T-helper 17 cell (primary cell): ENCODE measurements around the gene DPP4. TPM values are rescaled to one million over a fixed set of nuclear protein-coding genes. Genes with fewer than 3 reads are reported as not detected.

Experiments used
- ATAC-seq: fragments of 150-1000 bp; cut with Tn5 transposase; 2 replicates; pipeline ENCODE4 v1.10.0; 2021; ENCODE audit warnings: mild to moderate bottlenecking, moderate library complexity
- DNase-seq, 3 donors: peaks; one replicate each; pipeline versions ENCODE4 v3.0.0 to v3.0.0-alpha.2; 2020 to 2021
- H3K9me3 ChIP-seq: one replicate; pipeline ENCODE4 v1.7.0; 2013; ENCODE audit warnings: low read length, mild to moderate bottlenecking; ENCODE audit not compliant: control insufficient read depth, poor library complexity, severe bottlenecking
- H3K27ac Mint-ChIP-seq: one replicate; pipeline ENCODE4 v1.8.0; 2022; ENCODE audit warnings: mild to moderate bottlenecking, moderate library complexity, mixed read lengths
- H3K27me3 Mint-ChIP-seq: one replicate; pipeline ENCODE4 v1.8.0; 2022; ENCODE audit warnings: mixed read lengths
- H3K36me3 Mint-ChIP-seq: one replicate; pipeline ENCODE4 v1.8.0; 2022; ENCODE audit warnings: low read depth, mixed read lengths
- H3K4me1 Mint-ChIP-seq: one replicate; pipeline ENCODE4 v1.8.0; 2022; ENCODE audit warnings: mild to moderate bottlenecking, mixed read lengths
- H3K4me3 Mint-ChIP-seq: one replicate; pipeline ENCODE4 v1.8.0; 2022; ENCODE audit warnings: mild to moderate bottlenecking, moderate library complexity, mixed read lengths
- total RNA-seq, 4 donors: library from RNA in 2 of 4; stranded (reverse) in 2 of 4; gene quantifications; one replicate each; pipeline ENCODE4 v1.2.3 and lab custom pipeline; 2022 to 2026

DPP4 gene
- total RNA-seq, 2 donors from 2014 or later, result 53.6 to 57.3 TPM

DNA sequence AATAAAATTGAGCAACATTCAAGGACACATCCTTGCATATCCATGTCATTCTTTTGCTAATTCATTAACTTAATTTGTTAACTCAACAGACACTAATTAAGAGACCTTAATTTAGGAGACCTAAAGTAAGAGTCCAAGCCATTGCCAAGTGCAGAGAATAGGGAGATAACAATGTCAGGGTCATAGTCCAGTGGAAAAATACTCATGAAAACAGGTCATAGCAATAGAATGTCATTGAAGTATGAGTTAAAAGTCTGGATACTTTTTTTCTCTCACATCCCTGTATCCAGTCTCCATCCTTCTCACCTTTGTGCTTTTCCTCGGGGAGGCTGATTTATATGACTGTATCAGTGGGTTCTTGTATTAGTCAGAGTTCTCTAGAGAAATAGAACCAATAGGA lies 26.6 kb upstream of the DPP4 start:
- Mint-ChIP-seq H3K4me3 (no peak overlapping the region), H3K36me3 (peaks cover 4% of the 10 kb centered on the region), H3K4me1 (peaks cover 3% of the 10 kb centered on the region), H3K27ac (no peak overlapping the region), H3K27me3 (no peaks in the 10 kb centered on the region)
- DNase-seq, result no peak
- no peaks in the 10 kb centered on the region for H3K9me3 ChIP-seq
- no peak for ATAC-seq

- H3K4me1 Mint-ChIP-seq, result peaks cover 3% of the 10 kb centered on the region
- no peaks in the 10 kb centered on the region for H3K27me3 Mint-ChIP-seq
Observed at GRCh38 chr2:162099836-162100235, 25.8 kb upstream of the DPP4 start.

GRCh38 chr2:162092658-162093556 lies 18.9 kb upstream of the DPP4 start:
- Mint-ChIP-seq H3K36me3 (peaks cover 4% of the 10 kb centered on the region), H3K27ac (peak overlapping the region; percentile 45), H3K4me3 (no peak overlapping the region), H3K27me3 (no peaks in the 10 kb centered on the region), H3K4me1 (peaks cover 14% of the 10 kb centered on the region)
- H3K9me3 ChIP-seq, result no peaks in the 10 kb centered on the region
- ATAC-seq (no peak), DNase-seq (no peak)

More at GRCh38 chr2:162099836-162100235, 25.8 kb upstream of the DPP4 start:
- no peak for ATAC-seq
- H3K36me3 Mint-ChIP-seq, result peaks cover 4% of the 10 kb centered on the region
- no peak overlapping the region for H3K27ac Mint-ChIP-seq
- no peak for DNase-seq
- H3K4me3 Mint-ChIP-seq, result no peak overlapping the region
- H3K9me3 ChIP-seq, result no peaks in the 10 kb centered on the region

DNA sequence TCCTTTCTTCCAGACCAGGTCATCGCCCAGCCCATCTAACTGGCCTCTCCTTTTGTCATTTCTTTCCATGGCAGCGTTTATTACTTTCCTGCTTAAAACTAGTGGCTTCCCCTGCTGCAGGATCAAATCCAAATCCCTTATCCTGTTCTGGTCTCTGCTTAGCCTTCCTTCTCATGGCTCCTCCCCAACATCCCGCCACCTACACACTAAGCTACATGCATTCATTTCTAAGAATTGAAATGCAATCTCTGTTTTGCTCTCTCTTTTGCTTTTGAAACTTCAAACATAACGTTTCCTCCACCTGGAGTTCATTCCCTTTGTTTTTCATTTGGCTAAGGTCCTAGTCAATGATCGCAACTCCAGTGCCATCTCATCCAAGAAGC lies 18.0 kb upstream of the DPP4 start:
- peaks cover 10% of the 10 kb centered on the region for H3K4me1 Mint-ChIP-seq
- no peaks in the 10 kb centered on the region for H3K36me3 Mint-ChIP-seq
- no peaks in the 10 kb centered on the region for H3K9me3 ChIP-seq
- H3K27ac Mint-ChIP-seq, result no peak overlapping the region
- no peak overlapping the region for H3K4me3 Mint-ChIP-seq
- ATAC-seq, result no peak
- H3K27me3 Mint-ChIP-seq, result no peaks in the 10 kb centered on the region
- DNase-seq, result no peak

GRCh38 chr2:162091325-162092007 lies 17.5 kb upstream of the DPP4 start:
- DNase-seq (no peak), ATAC-seq (no peak)
- H3K9me3 ChIP-seq, result no peaks in the 10 kb centered on the region
- Mint-ChIP-seq H3K4me3 (no peak overlapping the region), H3K27ac (no peak overlapping the region), H3K27me3 (no peaks in the 10 kb centered on the region), H3K36me3 (no peaks in the 10 kb centered on the region), H3K4me1 (peaks cover 10% of the 10 kb centered on the region)

DNA sequence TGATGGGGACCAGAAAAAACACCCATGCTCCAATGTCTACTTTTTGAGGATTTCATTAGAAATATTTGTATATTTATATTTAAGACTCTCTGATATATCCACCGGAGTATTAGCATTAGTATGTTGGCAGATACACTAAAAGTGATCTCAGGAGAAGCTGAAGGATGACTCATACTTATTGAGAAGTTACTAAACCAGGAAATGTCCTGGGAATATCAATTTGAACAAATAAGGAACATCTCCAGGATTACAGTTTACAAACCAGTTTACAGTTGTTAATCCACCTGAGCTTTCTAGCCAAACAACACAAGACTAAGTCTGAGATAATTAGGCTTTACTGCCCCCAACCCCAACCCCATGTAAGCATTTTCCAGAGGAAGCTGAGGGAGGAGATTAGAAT lies 16.1 kb upstream of the DPP4 start:
- no peak for DNase-seq
- peaks cover 12% of the 10 kb centered on the region for H3K4me1 Mint-ChIP-seq
- no peak for ATAC-seq
- H3K27me3 Mint-ChIP-seq, result no peaks in the 10 kb centered on the region
- H3K9me3 ChIP-seq, result no peaks in the 10 kb centered on the region
- no peaks in the 10 kb centered on the region for H3K36me3 Mint-ChIP-seq
- H3K27ac Mint-ChIP-seq, result no peak overlapping the region
- H3K4me3 Mint-ChIP-seq, result no peak overlapping the region

GRCh38 chr2:162086904-162087303 lies 12.9 kb upstream of the DPP4 start:
- H3K9me3 ChIP-seq, result no peaks in the 10 kb centered on the region
- no peaks in the 10 kb centered on the region for H3K36me3 Mint-ChIP-seq
- peaks cover 6% of the 10 kb centered on the region for H3K4me1 Mint-ChIP-seq
- DNase-seq (no peak), ATAC-seq (no peak)
- H3K27ac Mint-ChIP-seq, result no peak overlapping the region
- H3K4me3 Mint-ChIP-seq, result no peak overlapping the region
- H3K27me3 Mint-ChIP-seq, result no peaks in the 10 kb centered on the region

DNA sequence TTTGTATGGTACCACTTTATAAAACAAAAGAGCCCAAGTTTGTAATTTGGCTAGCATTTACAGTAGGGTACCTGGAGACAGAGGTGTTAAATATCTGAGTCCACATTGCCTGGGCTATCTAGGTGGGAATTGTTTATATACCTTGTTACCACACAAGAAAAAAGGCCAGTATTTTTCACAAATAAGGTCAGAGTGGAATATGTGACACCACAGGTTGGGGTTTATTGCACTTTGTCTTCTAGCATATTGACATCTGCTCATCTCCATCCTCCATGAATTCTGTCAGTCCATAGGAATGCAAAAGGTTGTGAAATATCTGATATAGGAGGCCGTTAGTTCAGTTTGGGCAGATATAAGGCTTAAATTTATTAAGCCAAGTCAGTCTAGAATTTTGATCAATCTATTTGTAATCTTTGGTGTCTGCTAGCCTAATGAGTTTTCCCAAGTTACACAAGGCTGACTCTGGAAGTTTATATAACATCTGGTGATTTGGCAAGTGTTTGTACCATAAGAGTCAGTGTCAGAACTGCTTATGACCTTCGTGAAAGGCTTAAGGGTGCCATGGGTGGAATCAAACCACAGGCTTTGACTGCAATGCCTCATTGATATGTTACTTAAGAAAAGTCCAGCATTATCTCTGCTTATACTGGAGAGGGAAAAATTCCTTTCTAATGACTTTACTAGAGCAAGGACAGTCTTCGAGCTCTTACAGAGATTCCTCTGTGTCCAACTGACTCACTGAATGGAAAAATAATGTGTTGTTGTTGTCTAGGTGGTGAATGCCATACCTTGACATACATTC lies 11.3 kb upstream of the DPP4 start:
- H3K4me1 Mint-ChIP-seq, result peaks cover 2% of the 10 kb centered on the region

GRCh38 chr2:162084536-162084935 lies 10.5 kb upstream of the DPP4 start:
- H3K27ac Mint-ChIP-seq, result no peak overlapping the region
- peaks cover 2% of the 10 kb centered on the region for H3K4me1 Mint-ChIP-seq

More for the DNA sequence above, 11.3 kb upstream of the DPP4 start:
- H3K27me3 Mint-ChIP-seq, result no peaks in the 10 kb centered on the region
- H3K27ac Mint-ChIP-seq, result no peak overlapping the region
- ATAC-seq, result no peak
- no peak for DNase-seq
- no peak overlapping the region for H3K4me3 Mint-ChIP-seq
- no peaks in the 10 kb centered on the region for H3K36me3 Mint-ChIP-seq
- H3K9me3 ChIP-seq, result no peaks in the 10 kb centered on the region

DNA sequence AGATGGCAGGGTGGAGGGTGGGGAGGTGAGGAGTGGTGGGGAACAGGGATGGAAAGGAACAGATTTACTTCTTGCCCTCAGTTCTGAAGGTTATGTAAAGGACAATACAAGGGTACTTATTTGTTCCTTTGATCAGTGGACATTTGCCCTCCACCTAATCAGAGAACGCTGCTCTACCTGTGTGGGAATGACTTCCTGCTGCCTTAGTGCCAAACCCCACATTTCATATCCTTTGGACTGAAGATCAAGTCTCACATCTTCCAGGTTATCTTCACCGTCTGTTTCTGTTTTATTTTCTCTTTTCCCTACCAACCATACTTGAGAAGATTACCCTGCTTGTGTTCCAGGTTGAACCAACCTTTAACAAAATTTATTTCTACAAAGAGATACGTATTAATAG lies 8.7 kb upstream of the DPP4 start:
- H3K27me3 Mint-ChIP-seq, result no peaks in the 10 kb centered on the region
- no peak overlapping the region for H3K4me3 Mint-ChIP-seq
- ATAC-seq (no peak), DNase-seq (no peak)
- H3K9me3 ChIP-seq, result peaks cover 5% of the 10 kb centered on the region
- no peaks in the 10 kb centered on the region for H3K36me3 Mint-ChIP-seq
- H3K27ac Mint-ChIP-seq, result no peak overlapping the region
- peaks cover 2% of the 10 kb centered on the region for H3K4me1 Mint-ChIP-seq

More at GRCh38 chr2:162084536-162084935, 10.5 kb upstream of the DPP4 start:
- Mint-ChIP-seq H3K4me3 (no peak overlapping the region), H3K27me3 (no peaks in the 10 kb centered on the region), H3K36me3 (no peaks in the 10 kb centered on the region)
- DNase-seq (no peak), ATAC-seq (no peak)
- no peaks in the 10 kb centered on the region for H3K9me3 ChIP-seq

DNA sequence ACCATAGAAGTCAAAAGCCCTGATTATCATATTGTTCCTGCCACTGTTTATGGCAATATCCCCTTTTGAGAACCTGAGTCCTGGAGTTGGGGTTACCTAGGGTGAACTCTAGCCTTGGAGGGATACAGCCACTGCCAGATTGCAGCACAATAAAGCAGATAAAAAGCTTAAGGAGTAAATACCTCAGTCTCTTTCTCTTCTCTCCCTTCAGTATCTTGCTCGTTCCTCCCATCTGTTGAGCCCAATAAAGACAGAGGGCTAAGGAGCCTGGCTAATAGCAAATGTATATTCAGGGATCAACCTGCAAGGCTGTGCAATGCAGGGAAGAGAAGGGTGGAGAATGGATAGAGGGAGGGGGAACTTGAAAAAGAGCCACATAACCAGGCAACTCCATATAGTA lies 8.0 kb upstream of the DPP4 start:
- Mint-ChIP-seq H3K36me3 (no peaks in the 10 kb centered on the region), H3K4me3 (no peak overlapping the region), H3K27ac (no peak overlapping the region), H3K27me3 (no peaks in the 10 kb centered on the region), H3K4me1 (peaks cover 2% of the 10 kb centered on the region)
- ATAC-seq (no peak), DNase-seq (no peak)
- peaks cover 5% of the 10 kb centered on the region for H3K9me3 ChIP-seq

DNA sequence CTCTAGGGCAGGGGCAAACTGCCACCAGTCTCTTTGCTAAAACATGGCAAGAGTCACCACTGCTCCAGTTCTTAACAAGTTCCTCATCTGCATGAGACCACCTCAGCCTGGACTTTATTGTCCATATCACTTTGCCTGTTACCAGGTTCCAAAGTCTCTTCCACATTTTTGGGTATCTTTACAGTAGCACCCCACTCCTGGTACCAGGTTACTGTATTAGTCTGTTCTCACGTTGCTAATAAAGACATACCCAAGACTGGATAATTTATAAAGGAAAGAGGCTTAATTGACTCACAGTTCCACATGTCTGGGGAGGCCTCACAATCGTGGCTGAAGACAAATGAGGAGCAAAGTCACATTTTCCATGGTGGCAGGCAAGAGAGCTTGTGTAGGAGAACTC lies 5.5 kb upstream of the DPP4 start:
- Mint-ChIP-seq H3K4me1 (peaks cover 6% of the 10 kb centered on the region), H3K27me3 (no peaks in the 10 kb centered on the region), H3K4me3 (no peak overlapping the region), H3K27ac (no peak overlapping the region), H3K36me3 (peaks cover 2% of the 10 kb centered on the region)
- H3K9me3 ChIP-seq, result peaks cover 5% of the 10 kb centered on the region
- ATAC-seq (no peak), DNase-seq (no peak)

- Mint-ChIP-seq H3K4me1 (peaks cover 29% of the 10 kb centered on the region), H3K4me3 (peak overlapping the region; percentile 99), H3K36me3 (peaks cover 4% of the 10 kb centered on the region)
Observed at GRCh38 chr2:162075689-162076132, 1.7 kb upstream of the DPP4 start.

More at GRCh38 chr2:162075689-162076132, 1.7 kb upstream of the DPP4 start:
- peaks cover 5% of the 10 kb centered on the region for H3K9me3 ChIP-seq
- DNase-seq (no peak), ATAC-seq (no peak)
- no peaks in the 10 kb centered on the region for H3K27me3 Mint-ChIP-seq
- H3K27ac Mint-ChIP-seq, result no peak overlapping the region
